HL-60/S4 treated with retinoic acid at 250 ng/mL for 4 days and 3 days (cell line): ENCODE results near the gene UGT1A4.

Experiments
- in situ Hi-C: fragments of 300-500 bp; cut with MboI; formaldehyde crosslinking; loops from 2 replicates; pipeline ENCODE4 v1.7.0; 2022; ENCODE audit warnings: low sequenced_read_pairs

UGT1A4 gene

DNA sequence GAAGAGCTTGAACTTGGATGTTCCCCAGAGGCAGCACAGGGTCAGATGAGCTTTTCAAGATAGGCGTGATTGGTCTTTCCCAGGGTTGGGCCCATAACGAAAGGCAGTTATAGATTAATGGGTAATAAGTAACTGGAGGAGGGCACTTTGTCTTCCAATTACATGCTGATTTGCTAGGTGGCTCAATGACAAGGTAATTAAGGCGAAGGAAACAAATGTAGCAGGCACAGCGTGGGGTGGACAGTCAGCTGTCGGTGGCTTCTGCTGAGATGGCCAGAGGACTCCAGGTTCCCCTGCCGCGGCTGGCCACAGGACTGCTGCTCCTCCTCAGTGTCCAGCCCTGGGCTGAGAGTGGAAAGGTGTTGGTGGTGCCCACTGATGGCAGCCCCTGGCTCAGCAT lies at the start of gene UGT1A4:
TSS of gene UGT1A4 (plus strand) at position 185 of the 400 bp plus-strand sequence. CDS start at position 270, 85 bp downstream.
- in situ Hi-C loops, result no loop called here

DNA sequence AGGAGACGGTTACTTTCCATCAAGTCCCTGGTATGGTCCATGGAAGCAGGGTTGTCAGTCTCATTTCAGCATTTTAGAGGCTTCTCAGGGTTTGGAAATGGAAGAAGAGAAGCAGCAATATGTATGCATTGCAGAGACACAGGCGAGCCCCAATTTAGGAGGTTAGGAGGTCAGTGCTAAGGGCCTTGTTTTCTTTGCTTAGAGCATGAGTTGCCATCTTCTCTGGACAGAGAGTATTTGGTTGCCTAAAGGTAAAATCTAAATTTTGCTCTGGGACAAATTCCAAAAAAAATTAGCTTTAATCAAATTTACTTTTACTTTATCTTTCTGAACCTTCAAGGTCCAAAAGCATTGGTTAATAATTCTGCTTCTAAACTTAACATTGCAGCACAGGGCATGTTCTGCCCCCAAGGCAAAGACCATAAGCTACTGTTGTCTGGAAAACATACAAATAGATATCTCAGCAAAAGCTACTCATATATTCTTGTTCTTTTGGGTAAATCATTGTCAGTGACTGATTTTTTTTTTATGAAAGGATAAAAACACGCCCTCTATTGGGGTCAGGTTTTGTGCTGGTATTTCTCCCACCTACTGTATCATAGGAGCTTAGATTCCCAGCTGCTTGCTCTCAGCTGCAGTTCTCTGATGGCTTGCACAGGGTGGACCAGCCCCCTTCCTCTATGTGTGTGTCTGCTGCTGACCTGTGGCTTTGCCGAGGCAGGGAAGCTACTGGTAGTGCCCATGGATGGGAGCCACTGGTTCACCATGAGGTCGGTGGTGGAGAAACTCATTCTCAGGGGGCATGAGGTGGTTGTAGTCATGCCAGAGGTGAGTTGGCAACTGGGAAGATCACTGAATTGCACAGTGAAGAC lies 47.0 kb upstream of the UGT1A4 start, which contains the start of gene UGT1A9:
TSS of gene UGT1A9 (plus strand) at position 609 of the 872 bp plus-strand sequence. CDS start at position 646, 37 bp downstream.
- in situ Hi-C loops, result no loop called here

DNA sequence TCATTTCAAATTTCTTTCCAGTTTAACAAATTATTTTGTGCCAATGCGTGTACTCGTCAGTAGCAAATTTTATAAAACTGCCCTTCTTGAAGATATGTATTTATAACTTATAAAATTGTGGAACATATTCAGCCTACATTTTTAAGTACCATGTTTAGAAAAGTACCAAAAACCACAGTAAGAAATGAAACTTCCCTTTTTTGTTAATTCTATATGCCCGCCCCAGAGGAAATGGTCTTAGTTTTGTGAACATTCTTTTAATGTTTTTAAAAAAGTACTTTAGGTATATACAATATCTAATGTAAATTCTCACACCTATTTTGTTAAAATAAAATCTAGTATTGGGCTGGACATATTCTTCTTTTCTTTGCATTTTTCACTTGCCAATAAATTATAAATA lies 45.6 kb upstream of the UGT1A4 start:
- in situ Hi-C loops, result no loop called here

DNA sequence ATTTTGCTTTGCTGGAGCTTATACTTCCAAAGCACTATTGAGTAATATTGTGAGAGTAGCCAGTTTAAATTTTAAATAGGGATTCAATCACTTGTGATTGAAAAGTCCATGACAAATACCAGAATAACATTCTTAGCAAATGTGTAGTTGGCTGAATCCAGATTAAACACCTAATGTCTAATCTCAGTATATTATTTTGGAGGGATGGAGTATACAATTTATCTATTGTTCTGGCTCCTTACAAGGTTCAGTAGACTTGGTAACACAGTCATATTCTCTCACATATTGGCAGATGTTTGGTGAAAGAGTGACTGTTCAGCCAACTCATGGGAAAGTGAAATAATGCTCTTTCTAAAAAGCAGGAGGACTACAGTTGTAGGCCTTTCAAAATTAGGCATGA lies 44.6 kb upstream of the UGT1A4 start:
- in situ Hi-C loops, result no loop called here

DNA sequence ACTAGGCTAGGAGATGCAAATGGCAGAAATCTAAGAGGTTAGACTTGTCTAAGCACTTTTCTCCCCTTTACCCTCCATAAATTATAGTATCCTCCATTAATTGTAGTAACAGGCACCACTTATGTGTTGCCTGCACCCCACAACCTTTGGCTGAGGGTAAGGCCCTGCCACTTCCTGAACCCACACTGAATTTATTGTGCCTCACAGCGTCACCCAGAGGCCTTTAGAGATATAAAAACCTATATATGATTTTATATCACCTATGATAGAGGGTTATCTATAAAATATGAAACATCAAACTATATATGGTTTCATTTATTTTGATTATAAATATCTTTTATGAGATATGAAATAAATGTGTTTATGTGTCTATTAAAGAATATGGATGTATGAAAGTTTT lies 44.2 kb upstream of the UGT1A4 start:
- in situ Hi-C loops, result no loop called here

DNA sequence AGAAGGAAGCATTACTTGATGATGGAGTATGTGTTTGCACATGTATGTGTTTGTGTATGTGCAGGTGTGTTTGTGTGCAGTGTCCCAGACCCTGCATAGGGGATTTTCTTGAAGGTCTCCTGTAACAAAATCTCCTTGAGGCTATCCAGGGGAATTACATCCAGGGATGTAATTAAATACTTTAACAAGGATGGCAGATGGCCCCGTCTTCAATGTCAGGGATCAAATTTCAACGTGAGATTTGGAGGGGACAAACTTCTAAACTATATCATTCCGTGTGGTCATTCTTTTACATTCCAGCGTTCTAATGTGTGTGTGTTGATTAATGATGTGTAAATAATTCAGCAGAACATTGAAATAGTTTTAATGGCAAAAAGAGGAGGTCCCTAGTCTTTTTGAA lies 43.5 kb upstream of the UGT1A4 start:
- in situ Hi-C loops, result no loop called here

DNA sequence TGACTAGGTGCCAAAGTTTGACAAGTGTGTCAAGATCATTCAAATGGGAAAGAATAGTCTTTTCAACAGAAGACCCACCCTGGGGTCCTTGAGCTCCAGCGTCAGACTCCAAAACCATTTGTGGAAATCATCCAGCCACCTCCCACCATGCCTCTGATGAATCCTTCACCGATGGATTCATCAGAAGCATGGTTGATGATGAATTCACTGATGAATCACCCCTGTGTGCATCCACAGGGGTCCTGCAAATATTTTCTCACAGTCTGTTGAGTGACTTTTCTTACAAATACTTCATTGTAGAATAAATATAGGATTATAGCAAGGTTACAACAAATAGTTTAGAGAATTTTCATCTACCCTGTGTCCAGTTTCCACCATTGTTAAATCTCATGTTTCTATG lies 42.5 kb upstream of the UGT1A4 start:
- in situ Hi-C loops, result no loop called here

DNA sequence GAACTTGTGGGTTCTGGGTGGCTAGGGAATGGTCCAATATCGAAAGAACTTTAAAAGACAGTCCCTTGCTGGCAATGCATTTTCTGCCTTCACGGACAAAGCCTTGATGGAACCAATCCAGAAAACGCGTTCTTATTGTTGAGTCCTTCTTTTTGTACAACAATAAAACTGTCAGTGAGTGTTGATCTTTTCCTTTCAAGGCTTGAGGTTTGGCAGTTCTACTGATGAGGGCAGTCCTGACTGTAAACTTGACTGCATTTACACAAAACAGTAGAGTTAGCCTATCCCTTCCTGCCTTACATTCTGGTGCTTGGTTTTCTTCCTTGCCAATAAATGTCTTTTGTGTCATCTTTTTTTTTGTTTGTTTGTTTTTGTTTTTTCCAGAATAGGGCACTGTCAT lies 39.3 kb upstream of the UGT1A4 start:
- in situ Hi-C loops, result no loop called here

DNA sequence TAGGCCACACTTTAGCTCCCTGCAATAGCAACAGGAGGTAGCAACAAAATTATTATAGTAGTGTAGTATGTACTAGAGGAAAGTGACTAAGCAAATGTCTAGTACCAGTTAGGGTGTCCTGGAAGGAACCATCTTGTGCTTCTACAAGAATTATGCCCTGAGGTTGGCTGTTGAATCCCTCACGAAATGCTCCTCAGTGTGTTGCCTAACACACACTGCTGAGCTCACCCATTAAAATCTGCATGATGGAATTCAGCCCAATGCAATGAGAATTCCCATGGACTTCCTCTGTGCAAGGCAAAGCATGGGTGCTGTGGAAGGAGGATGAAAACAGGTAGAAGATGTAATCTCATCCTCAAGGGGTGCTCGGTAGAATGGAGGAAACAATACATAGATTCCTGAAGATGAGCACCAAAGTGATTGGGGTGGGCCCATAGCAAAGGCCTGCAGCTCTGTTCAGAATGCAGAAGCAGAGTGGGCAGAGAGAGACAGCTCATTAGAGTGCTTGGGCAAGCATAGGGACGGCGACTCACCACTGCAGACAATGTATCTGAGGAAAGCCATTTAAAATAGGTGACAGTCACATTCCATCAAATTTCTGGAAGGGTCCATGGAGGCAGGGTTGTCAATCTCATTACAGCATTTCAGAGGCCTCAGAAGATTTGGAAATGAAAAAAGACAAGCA lies 38.0 kb upstream of the UGT1A4 start:
- in situ Hi-C loops, result no loop called here

DNA sequence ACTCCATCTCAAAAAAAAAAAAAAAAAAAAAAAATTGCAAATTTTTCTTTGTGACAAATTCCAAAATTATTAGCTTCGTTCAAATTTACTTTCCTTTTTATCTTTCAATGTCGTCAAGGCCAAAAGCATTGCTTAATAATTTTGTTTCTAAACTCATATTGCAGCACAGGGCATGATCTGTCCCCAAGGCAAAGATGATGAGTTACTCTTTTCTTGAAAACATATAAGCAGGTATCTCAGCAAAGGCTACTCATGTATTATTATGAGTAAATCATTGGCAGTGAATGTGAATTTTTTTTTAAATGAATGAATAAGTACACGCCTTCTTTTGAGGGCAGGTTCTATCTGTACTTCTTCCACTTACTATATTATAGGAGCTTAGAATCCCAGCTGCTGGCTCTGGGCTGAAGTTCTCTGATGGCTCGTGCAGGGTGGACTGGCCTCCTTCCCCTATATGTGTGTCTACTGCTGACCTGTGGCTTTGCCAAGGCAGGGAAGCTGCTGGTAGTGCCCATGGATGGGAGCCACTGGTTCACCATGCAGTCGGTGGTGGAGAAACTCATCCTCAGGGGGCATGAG lies 36.9 kb upstream of the UGT1A4 start, which contains the start of gene UGT1A7:
TSS of gene UGT1A7 (plus strand) at position 381 of the 579 bp plus-strand sequence. CDS start at position 418, 37 bp downstream.
- in situ Hi-C loops, result no loop called here

DNA sequence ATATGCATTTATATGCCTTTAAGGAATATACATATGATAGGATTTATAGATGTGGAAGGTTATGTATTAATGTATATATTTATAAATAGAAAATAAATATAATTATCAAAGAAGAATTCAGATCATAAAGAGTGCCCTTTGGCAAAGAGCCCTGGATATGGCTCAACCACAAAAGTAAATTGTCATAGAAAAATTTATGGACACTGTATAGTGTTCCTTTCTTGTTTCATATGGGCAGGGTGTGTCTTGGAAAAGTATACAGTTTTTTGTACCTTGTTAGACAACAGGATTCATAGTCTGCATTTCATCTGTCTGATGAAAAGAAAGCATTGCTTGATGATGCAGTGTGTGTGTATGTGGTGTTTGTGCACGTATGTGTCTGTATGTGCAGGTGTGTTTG lies 33.9 kb upstream of the UGT1A4 start:
- in situ Hi-C loops, result no loop called here

DNA sequence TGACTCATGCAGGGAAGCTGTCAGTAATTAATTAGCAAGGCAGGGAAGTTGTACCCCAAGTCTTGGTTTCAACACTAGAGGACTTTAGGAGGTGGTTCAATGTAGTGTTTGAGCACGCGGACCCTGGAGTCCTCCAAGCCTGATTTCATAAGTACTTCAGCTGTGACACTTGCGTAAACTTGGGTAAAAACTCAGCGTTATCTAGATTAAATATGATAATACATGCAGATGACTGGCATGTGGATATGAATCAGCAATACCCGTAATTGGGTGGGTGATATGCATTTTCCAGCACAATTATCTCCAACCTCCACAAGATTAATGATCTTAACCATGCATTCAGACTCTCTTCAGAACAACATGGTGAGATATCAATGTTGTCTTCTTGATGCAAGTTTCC lies 31.6 kb upstream of the UGT1A4 start:
- in situ Hi-C loops, result no loop called here

DNA sequence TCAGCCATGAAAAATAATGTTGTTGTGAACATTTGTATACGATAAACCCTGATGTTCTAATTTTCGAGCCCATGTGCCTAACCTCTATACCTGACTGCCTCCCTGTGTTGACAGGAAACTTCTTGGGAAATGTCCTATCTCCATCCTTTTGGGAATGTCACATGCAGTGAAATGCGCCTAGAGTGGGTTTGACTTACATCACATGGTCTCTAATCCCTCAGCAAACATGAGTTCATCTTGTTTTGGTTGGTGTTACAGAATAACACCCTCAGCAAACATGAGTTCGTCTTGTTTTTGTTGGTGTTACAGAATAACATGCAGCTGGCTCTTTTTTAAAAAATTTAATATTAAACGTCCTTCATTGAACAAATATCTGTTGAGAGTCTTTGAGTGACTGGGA lies 30.2 kb upstream of the UGT1A4 start:
- in situ Hi-C loops, result no loop called here

DNA sequence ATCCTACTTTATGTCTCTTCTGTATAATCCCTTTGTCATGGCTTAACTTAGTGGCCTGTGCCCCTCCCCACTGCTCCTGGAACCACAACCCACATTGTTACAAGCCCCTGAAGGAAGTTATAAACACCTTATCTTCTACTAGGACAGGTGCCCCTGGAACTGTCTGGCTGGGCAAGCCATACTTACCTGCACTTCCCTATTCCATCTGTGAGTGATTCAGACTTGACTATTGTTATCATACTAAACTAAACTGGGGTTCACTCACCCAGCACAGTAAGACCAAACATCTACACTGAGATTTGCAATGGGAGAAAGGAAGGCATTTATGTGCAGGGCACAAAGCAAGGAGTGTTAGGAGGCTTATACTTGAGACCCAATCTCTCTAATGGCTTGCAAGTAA lies 29.5 kb upstream of the UGT1A4 start:
- in situ Hi-C loops, result no loop called here

DNA sequence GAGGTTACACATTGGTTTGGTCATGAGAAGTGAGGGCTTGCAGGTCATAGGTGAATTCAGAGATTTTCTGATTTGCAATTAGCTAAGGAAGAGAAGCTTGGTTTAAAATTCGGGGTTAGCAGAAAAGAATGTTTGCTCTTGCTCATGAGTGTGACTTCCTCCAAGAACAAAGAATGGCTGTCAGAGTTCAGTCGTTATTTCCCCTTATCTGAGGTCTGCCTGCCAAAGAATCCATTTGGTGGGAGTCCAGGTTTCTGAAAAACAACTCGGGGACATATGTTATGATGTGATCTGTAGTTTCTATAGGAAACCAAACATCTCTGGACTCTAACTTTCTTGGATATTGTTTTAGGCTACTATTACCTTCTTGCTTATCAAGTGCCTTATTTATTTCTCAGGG lies 29.0 kb upstream of the UGT1A4 start:
- in situ Hi-C loops, result no loop called here

DNA sequence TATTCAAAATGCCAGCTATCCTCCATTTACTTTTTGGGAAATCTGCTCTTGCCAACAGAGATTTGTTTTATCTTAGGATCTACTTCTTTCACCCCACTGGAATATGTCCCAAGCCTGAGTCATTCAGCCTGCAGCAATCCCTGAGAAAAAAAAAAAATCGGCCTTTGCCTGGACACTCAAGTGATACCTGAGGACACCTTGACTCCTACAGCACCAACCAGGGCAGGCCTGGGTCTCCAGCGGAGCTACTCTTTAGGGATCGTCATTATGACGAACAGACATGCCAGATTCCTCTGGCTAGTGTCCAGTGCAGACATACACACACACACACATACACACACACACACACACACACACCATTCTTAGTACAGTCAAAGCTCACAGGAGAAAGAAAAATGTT lies 28.1 kb upstream of the UGT1A4 start:
- in situ Hi-C loops, result no loop called here

DNA sequence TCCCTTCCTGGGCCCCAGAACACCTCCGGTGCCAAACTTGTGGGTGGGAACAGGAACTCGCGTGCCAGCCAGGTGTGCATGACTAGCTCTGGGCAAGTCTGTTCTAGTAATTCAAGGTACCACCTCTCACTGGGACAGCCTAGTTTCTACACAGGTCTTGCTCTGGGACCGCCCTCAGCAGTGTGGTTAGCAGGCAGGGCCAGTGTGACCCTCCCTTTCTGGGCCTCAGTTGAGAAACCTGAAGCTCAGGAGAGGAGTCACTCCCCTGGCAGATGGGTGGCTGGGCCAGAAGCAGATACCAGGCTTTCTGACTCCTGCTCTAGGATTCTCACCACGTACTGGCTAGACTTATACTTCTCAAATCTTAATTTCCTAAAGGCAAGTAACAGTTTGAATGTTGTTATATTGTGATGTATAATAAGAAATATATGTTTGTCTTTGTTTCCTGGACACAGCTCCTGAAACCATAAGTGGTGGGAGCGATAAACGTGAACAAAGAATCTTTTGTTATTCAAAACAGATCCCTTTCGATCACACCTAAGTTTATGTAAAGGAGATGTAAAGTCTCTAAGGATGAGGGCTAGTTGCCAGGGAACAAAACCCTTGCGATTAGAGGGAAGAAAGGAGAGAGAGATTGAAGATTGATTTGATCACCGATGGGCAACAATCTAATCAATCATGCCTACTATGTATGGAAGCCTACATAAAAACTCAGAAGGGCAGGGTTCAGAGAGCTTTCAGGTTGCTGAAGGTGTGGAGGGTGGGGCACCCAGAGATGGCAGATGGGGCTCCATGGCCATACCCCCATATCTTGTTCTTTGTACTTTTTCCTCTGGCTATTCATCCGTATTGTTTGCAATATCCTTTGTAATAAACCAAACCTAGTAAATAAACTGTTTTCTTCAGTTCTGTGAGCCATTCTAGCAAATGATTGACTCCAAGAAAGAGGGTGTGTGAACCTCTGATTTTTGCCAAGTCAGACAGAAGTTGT lies 26.8 kb upstream of the UGT1A4 start:
- in situ Hi-C loops, result no loop called here

DNA sequence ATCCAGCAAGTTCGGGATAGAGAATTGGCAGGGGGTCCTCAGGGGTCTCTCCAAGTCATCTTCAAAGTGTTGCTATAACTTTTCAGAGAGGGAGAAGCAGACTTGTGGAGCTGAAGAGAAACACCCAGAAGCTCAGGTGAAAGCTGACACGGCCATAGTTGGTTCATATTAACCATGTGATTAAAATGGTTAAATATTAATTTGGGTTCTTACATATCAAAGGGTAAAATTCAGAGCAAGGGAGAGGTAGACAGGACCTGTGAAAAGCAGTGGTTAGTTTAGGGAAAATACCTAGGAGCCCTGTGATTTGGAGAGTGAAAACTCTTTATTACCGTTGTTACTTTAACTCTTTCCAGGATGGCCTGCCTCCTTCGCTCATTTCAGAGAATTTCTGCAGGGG lies 25.9 kb upstream of the UGT1A4 start, which contains the start of gene UGT1A6:
TSS of gene UGT1A6 (plus strand) at position 243 of the 400 bp plus-strand sequence. CDS start at position 358, 115 bp downstream.
- in situ Hi-C loops, result no loop called here

DNA sequence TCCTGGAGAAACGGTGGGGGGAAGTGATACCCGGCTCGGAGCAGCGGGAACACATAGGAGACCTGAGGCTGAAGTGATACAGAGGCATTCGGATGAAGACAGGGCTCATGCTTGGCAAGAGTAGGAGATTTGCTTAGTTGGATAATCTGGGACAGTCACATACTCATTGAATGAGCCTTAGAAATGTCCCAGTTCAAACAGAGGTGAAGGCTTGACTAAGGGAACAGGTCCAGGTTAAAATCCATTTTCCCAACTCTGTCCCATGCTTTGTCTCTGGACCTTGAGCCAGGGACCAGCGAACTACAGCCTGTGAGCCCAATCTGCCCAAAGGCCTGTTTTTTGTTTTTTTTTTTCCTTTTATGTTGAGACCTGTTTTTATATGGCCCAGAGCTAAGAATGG lies 24.6 kb upstream of the UGT1A4 start:
- in situ Hi-C loops, result no loop called here

DNA sequence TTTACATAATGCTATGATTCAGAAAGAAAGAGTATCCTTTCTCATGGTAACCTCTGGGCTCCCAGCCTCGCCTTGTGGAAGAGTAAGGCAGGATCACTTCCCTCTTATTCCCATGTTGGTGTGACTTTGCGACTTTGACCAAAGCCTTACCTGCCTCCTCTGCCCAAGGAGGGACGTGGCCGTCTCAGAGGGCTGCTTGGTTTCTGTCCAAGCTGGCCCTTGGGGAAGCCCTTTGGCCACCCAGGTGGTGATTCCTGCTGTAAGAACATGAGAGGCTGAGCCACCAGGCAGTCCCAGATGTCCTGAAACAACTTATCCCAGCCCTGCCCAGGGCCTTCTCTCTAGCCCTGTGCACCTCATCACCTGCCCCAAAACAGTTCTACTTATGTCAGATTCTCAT lies 19.8 kb upstream of the UGT1A4 start:
- in situ Hi-C loops, result no loop called here
